Stimulated activated effector memory CD8-positive, alpha-beta T cell treated with anti-CD3 and anti-CD28 coated beads, Interleukin-12 subunit alpha, Interleukin-12 subunit beta, amount 100 ng/mL, for 72 hours (primary cell): Measurements from ENCODE around the gene CLPTM1.

Experiments
- ATAC-seq: fragments of 150-1000 bp; cut with Tn5 transposase; 2 replicates; pipeline ENCODE4 v1.10.0; 2021
- DNase-seq, 2 donors: peaks; one replicate each; pipeline ENCODE4 v3.0.0; 2021 to 2022; ENCODE audit warnings: low spot score in 2 of 2
- H3K27ac Mint-ChIP-seq: one replicate; pipeline ENCODE4 v1.8.0; 2022; ENCODE audit warnings: mild to moderate bottlenecking, mixed read lengths
- H3K36me3 Mint-ChIP-seq: one replicate; pipeline ENCODE4 v1.8.0; 2022; ENCODE audit warnings: mild to moderate bottlenecking, mixed read lengths
- H3K4me1 Mint-ChIP-seq: one replicate; pipeline ENCODE4 v1.8.0; 2022; ENCODE audit warnings: mixed read lengths
- H3K4me3 Mint-ChIP-seq: one replicate; pipeline ENCODE4 v1.8.0; 2022; ENCODE audit warnings: mild to moderate bottlenecking, mixed read lengths
- H3K9me3 Mint-ChIP-seq: one replicate; pipeline ENCODE4 v1.8.0; 2022; ENCODE audit warnings: mixed read lengths

Gene CLPTM1

DNA sequence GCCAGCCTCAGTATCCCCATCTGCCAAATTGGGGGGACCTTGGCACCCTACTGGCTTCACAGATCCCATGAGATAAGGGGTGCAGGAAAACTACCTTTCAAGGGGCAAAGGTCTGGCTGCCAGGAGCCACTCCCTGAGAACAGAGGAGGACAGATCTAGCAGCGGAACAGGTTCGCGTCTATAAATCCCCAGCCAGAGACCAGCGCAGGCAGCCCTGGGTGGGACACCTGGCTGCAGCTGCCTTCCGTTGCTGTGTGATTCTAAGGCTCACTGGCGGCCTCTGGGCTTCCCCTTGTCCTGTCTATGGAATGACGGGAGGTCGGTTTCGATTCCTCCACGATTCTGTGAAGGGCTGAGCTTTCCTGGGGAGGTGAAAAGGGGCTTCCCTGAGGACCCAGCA, 53.4 kb downstream of the CLPTM1 start:
- Mint-ChIP-seq H3K4me1 (peaks cover 22% of the 10 kb centered on the region), H3K27ac (no peak overlapping the region), H3K36me3 (peaks cover 99% of the 10 kb centered on the region), H3K9me3 (no peaks in the 10 kb centered on the region), H3K4me3 (no peak overlapping the region)
- DNase-seq = no peak
- no peak for ATAC-seq

DNA sequence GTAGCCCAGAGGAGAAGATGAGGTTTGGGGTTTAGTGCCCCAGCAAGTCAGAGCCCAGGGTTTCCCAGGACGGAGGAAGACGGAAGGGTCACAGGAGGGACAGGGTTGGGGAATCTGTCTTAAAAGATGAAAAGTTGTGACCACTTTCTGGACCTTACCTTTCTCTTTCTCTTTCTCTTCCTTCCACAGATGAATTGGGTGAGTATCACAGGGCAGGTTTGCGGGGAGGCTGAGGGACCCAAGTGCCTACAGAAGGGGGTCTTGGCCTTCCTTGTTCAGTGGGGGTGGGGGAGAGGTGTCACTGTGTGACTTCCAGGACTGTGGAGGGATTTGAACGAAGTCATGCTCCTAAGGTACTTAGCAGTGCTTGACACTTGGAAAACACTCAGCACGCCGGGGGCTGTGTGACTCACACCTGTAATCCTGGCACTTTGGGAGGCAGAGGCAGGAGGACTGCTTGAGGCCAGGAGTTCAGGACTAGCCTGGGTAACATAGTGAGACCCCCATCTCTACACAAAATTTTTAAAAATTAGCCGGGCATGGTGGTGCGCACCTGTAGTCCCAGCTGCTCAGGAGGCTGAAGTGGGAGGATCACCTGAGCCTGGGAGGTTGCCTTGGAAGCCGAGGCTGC, 54.6 kb downstream of the CLPTM1 start:
- Mint-ChIP-seq H3K9me3 (no peaks in the 10 kb centered on the region), H3K4me3 (no peak overlapping the region), H3K4me1 (peaks cover 22% of the 10 kb centered on the region), H3K27ac (peak overlapping the region; percentile 56), H3K36me3 (peaks cover 99% of the 10 kb centered on the region)
- ATAC-seq = no peak
- no peak for DNase-seq

DNA sequence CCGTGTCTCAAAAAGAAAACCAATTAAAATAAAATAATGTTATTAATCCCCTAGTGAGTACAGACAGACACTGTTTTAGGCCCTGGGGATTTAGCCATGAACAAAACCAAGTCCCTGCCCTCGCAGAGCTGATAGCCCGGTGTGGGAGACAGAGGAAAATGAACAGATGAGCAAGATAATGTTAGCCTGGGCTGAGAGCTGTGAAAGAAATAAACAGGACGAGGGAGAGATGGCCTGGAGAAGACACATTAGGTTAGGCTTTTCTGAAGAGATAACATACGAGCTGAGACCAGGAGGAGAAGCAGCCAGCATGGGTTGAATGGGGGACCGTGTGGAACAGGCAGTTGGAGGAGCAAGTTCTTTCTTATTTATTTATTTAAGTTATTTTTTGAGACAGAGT, 55.1 kb downstream of the CLPTM1 start:
- Mint-ChIP-seq H3K4me1 (peaks cover 22% of the 10 kb centered on the region), H3K4me3 (no peak overlapping the region), H3K36me3 (peaks cover 99% of the 10 kb centered on the region), H3K27ac (peak overlapping the region; percentile 56), H3K9me3 (no peaks in the 10 kb centered on the region)
- DNase-seq (no peak), ATAC-seq (no peak)

DNA sequence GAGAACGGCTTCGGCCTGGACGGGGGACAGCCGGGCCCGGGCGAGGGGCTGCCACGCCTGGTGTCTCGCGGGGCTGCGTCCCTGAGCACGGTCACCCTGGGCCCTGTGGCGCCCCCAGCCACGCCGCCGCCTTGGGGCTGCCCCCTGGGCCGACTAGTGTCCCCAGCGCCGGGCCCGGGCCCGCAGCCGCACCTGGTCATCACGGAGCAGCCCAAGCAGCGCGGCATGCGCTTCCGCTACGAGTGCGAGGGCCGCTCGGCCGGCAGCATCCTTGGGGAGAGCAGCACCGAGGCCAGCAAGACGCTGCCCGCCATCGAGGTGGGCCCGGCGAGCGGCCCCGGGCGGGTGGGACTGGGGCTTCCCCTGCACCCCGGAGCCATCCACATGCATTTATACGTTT, 56.8 kb downstream of the CLPTM1 start:
- Mint-ChIP-seq H3K36me3 (peaks cover 99% of the 10 kb centered on the region), H3K9me3 (no peaks in the 10 kb centered on the region), H3K4me3 (no peak overlapping the region), H3K27ac (no peak overlapping the region), H3K4me1 (peaks cover 30% of the 10 kb centered on the region)
- no peak for DNase-seq
- no peak for ATAC-seq

DNA sequence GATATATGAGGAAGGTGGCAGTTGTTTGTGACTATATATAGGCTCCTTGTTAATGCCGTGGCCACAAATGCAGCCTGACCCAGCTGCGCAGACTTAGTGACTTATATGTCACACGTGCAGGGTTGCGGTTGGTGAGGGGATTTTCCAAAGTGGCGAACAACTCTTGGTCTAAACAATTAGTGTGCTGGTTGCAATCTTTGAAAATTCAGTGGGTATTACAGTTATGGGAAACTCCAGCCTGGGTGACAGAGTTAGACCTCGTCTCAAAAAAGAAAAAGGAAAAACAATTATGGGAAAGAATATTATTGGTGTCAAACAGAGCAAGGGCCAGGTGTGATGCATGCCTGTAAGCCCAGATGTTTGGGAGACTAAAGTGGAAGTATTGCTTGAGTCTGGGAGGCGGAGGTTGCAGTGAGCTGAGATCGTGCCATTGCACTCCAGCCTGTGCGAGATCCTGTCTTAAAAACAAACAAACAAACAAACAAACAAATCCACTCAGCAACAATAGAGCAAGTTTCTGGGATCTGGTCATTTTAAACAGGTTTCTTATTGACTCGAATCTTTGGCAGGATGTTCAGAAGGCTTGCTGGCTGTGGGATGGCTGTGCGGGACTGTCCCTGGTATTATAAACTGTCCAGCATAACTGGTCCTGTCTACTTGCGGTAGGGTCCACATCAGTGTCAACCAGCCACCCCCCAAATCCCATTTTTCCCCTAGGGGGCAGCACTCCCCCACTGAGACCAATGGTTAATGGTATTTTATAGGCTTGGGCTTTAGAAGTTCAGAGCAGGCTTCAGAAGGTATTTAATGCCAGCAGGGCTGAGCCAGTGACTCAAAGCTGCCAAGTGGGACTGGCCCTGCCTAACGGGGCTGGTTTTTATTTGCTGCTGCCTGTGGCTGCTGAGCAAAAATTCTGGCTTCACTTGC, 61.5 kb downstream of the CLPTM1 start:
- peak overlapping the region; percentile 67 for H3K4me3 Mint-ChIP-seq
- H3K4me1 Mint-ChIP-seq = peaks cover 15% of the 10 kb centered on the region
- no peaks in the 10 kb centered on the region for H3K9me3 Mint-ChIP-seq
- peak; percentile 57 to 90 for DNase-seq
- peak; percentile 96 for ATAC-seq
- peaks cover 99% of the 10 kb centered on the region for H3K36me3 Mint-ChIP-seq
- H3K27ac Mint-ChIP-seq = peak overlapping the region; percentile 93

DNA sequence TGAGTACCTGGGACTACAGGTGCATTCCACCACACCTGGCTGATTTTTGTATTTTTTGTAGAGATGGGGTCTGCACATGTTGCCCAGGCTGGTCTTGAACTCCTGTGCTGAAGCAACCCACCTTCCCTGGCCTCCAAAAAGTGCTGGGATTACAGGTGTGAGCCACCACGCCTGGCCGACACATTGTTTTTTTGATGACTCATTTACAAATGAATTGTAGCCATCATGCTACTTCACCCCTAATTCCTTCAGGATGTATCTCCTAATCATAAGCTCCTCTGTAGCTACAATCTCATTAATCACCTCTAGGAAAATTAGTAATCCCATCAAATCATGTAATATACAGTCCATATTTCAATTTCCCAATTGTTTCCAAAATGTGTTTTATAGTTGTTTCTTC, 64.0 kb downstream of the CLPTM1 start:
- no peak overlapping the region for H3K4me3 Mint-ChIP-seq
- no peaks in the 10 kb centered on the region for H3K9me3 Mint-ChIP-seq
- DNase-seq = no peak
- peak overlapping the region; percentile 79 for H3K27ac Mint-ChIP-seq
- ATAC-seq = no peak
- H3K36me3 Mint-ChIP-seq = peaks cover 97% of the 10 kb centered on the region
- peaks cover 15% of the 10 kb centered on the region for H3K4me1 Mint-ChIP-seq

DNA sequence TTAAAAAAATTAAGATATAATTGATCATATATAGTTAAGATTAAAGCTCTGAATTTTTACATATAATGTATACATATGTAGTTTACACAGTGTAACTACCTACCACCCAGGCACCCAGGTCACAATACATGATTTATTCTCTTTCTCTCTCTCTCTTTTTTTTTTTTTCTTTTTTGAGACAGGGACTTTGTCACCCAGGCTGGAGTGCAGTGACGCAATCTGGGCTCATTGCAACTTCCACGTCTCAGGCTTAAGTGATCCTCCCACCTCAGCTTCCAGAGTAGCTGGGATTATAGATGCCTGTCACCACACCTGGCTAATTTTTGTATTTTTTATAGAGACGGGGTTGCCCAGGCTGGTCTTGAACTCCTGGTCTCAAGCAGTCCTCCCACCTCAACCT, 64.9 kb downstream of the CLPTM1 start:
- DNase-seq = no peak
- Mint-ChIP-seq H3K4me3 (no peak overlapping the region), H3K9me3 (no peaks in the 10 kb centered on the region), H3K4me1 (peaks cover 15% of the 10 kb centered on the region), H3K27ac (no peak overlapping the region), H3K36me3 (peaks cover 97% of the 10 kb centered on the region)
- ATAC-seq = no peak

DNA sequence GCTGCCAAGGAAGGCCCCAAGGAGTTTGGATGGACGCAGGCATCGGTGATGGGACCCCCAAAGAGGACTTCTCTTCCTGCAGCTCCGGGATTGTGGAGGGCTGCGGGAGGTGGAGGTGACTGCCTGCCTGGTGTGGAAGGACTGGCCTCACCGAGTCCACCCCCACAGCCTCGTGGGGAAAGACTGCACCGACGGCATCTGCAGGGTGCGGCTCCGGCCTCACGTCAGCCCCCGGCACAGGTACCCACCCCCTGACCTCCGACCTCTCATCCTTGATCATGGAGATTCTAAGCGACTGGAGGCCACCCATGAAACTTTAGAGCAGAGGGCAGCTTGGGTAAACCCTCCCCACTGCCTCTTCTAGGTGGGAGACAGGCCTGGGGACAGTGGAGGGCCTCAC, 66.8 kb downstream of the CLPTM1 start:
- peaks cover 3% of the 10 kb centered on the region for H3K4me1 Mint-ChIP-seq
- H3K27ac Mint-ChIP-seq = no peak overlapping the region
- H3K36me3 Mint-ChIP-seq = peaks cover 97% of the 10 kb centered on the region
- no peak overlapping the region for H3K4me3 Mint-ChIP-seq
- ATAC-seq (no peak), DNase-seq (no peak)
- no peaks in the 10 kb centered on the region for H3K9me3 Mint-ChIP-seq

DNA sequence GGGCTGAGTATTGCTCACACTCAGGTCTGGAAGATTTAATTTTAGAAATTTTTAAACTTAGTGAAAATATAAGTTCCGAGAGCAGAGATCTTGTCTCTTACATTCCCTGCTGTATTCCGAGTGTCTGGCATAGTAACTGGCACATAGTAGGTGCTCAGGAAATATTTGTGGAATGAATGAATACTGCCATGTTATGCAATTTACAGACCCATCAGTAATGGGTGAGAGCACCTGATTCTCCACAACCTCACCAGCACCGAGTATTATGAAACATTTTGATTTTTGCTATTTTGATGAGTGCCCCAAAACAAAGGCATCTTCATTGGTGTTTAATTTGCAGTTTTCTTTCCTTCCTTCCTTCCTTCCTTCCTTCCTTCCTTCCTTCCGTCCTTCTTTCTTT, 67.9 kb downstream of the CLPTM1 start:
- DNase-seq (no peak), ATAC-seq (no peak)
- peaks cover 97% of the 10 kb centered on the region for H3K36me3 Mint-ChIP-seq
- no peak overlapping the region for H3K4me3 Mint-ChIP-seq
- H3K4me1 Mint-ChIP-seq = no peaks in the 10 kb centered on the region
- H3K9me3 Mint-ChIP-seq = no peaks in the 10 kb centered on the region
- peak overlapping the region; percentile 50 for H3K27ac Mint-ChIP-seq

DNA sequence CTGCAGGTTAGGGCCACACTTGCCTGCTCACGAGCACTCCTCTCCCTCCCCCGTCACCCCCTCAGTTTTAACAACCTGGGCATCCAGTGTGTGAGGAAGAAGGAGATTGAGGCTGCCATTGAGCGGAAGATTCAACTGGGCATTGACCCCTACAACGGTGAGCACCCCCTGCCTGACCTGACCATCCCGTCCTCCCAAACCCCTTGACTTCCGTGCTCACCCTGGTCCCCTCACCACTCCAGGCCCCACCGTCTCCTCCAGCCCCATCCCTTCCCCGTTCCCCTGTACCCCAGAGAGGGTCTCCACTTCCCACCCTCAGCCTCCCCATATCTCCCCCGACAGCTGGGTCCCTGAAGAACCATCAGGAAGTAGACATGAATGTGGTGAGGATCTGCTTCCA, 70.1 kb downstream of the CLPTM1 start:
- Mint-ChIP-seq H3K36me3 (peaks cover 97% of the 10 kb centered on the region), H3K4me3 (no peak overlapping the region), H3K27ac (no peak overlapping the region), H3K9me3 (no peaks in the 10 kb centered on the region), H3K4me1 (no peaks in the 10 kb centered on the region)
- DNase-seq = no peak
- ATAC-seq = no peak

DNA sequence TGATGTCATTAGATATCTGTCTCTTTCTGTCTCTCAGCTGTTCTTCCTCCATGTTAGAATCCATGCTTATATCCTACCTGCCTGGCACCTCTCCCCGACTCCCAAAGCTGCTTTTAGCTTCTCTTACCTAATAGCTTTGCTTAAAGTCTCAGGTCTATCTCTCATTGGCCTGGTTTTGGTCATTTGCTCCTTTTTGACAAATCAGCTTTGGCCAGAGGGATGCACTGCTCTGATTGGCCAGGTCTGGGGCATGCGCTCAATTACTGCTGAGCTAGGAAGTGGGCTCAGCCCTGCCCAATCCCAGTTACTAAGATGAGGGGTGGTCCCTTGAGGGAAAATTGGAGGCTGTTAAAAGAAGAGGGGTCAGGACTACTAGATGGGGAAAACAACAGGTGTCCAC, 72.2 kb downstream of the CLPTM1 start:
- DNase-seq (no peak), ATAC-seq (no peak)
- peaks cover 97% of the 10 kb centered on the region for H3K36me3 Mint-ChIP-seq
- H3K4me3 Mint-ChIP-seq = no peak overlapping the region
- no peaks in the 10 kb centered on the region for H3K4me1 Mint-ChIP-seq
- H3K27ac Mint-ChIP-seq = no peak overlapping the region
- no peaks in the 10 kb centered on the region for H3K9me3 Mint-ChIP-seq

DNA sequence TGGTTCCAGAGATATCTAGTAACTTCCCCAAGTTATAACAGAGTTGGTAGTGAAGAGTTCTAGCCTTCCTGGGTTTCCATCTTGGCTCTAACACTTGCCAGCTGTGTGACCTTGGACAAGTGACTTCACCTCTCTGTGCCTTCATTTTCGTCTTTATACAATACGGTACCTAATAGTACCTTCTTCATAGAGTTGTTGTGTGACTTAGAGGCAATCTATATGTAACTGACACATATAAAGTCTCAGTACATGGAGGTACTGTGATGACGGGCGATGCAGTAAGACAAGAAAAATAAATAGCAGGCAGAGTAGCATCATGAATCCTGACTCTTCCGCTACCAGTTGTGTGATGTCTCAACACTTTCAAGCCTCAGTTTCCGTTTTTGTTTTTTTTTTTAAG, 75.6 kb downstream of the CLPTM1 start:
- H3K4me1 Mint-ChIP-seq = peaks cover 5% of the 10 kb centered on the region
- ATAC-seq (no peak), DNase-seq (no peak)
- no peaks in the 10 kb centered on the region for H3K9me3 Mint-ChIP-seq
- no peak overlapping the region for H3K4me3 Mint-ChIP-seq
- H3K27ac Mint-ChIP-seq = no peak overlapping the region
- H3K36me3 Mint-ChIP-seq = peaks cover 100% of the 10 kb centered on the region

DNA sequence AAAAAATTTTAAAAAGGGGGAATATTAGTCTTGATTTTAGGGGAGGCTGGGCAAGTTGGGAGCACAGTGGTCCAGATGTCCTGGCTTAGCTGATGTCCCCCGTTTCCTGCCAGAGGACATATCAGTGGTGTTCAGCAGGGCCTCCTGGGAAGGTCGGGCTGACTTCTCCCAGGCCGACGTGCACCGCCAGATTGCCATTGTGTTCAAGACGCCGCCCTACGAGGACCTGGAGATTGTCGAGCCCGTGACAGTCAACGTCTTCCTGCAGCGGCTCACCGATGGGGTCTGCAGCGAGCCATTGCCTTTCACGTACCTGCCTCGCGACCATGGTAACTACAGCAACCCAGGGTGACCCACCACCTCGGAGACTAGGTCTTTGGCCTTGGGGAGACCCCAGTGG, 77.2 kb downstream of the CLPTM1 start:
- DNase-seq (no peak), ATAC-seq (no peak)
- Mint-ChIP-seq H3K4me3 (no peak overlapping the region), H3K27ac (no peak overlapping the region), H3K36me3 (peaks cover 100% of the 10 kb centered on the region), H3K9me3 (no peaks in the 10 kb centered on the region), H3K4me1 (peaks cover 5% of the 10 kb centered on the region)

DNA sequence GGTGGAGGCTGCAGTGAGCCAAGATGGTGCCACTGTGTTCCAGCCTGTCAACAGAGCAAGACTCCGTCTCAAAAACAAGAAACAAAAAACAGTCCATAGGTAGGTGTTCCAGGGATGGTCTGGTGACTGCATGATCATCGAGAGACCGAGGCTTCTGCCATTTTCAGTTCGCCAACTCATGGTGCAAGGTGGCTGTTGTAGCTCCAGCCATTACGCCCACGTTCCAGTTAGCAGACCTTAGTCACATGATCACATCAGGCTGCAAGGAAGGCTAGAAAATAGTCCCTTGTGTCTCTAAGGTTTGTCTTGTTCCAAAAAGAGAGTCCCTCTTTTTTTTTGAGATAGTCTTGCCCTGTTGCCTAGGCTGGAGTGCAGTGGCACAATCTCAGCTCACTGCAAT, 80.6 kb downstream of the CLPTM1 start:
- Mint-ChIP-seq H3K27ac (no peak overlapping the region), H3K36me3 (peaks cover 99% of the 10 kb centered on the region), H3K9me3 (no peaks in the 10 kb centered on the region), H3K4me3 (no peak overlapping the region), H3K4me1 (peaks cover 30% of the 10 kb centered on the region)
- no peak for DNase-seq
- no peak for ATAC-seq

DNA sequence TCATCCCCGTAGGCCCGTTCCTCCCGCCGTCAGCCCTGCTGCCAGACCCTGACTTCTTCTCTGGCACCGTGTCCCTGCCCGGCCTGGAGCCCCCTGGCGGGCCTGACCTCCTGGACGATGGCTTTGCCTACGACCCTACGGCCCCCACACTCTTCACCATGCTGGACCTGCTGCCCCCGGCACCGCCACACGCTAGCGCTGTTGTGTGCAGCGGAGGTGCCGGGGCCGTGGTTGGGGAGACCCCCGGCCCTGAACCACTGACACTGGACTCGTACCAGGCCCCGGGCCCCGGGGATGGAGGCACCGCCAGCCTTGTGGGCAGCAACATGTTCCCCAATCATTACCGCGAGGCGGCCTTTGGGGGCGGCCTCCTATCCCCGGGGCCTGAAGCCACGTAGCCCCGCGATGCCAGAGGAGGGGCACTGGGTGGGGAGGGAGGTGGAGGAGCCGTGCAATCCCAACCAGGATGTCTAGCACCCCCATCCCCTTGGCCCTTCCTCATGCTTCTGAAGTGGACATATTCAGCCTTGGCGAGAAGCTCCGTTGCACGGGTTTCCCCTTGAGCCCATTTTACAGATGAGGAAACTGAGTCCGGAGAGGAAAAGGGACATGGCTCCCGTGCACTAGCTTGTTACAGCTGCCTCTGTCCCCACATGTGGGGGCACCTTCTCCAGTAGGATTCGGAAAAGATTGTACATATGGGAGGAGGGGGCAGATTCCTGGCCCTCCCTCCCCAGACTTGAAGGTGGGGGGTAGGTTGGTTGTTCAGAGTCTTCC, 82.4 kb downstream of the CLPTM1 start:
- H3K27ac Mint-ChIP-seq = no peak overlapping the region
- DNase-seq = no peak
- no peak for ATAC-seq
- H3K4me1 Mint-ChIP-seq = peaks cover 45% of the 10 kb centered on the region
- H3K36me3 Mint-ChIP-seq = peaks cover 99% of the 10 kb centered on the region
- H3K9me3 Mint-ChIP-seq = no peaks in the 10 kb centered on the region
- H3K4me3 Mint-ChIP-seq = peak overlapping the region; percentile 94
